Hindlimb muscle (tissue), 1 donor: ENCODE measurements around the gene SLC35D1. TPM values are rescaled to one million over a fixed set of nuclear protein-coding genes. Genes with fewer than 3 reads are reported as not detected.
A peak's percentile ranks its signal among the peaks of the same experiment; 100 is the strongest.
"Not testable (repeated sequence)": the region's sequence is repeated elsewhere in the genome, so short reads cannot be mapped to it uniquely, and the experiment has no call there.

ENCODE experiments used
- DNase-seq: peaks from one replicate; pipeline ENCODE4 v3.0.0-alpha.2; 2013
- polyA plus RNA-seq: library from polyadenylated mRNA; unstranded; fragments of 120-200 nt; gene quantifications from one replicate; pipeline ENCODE4 v1.2.1, GENCODE V29; 2013; ENCODE audit not compliant: insufficient read length

SLC35D1 gene
- 7.2 TPM for polyA plus RNA-seq

DNA sequence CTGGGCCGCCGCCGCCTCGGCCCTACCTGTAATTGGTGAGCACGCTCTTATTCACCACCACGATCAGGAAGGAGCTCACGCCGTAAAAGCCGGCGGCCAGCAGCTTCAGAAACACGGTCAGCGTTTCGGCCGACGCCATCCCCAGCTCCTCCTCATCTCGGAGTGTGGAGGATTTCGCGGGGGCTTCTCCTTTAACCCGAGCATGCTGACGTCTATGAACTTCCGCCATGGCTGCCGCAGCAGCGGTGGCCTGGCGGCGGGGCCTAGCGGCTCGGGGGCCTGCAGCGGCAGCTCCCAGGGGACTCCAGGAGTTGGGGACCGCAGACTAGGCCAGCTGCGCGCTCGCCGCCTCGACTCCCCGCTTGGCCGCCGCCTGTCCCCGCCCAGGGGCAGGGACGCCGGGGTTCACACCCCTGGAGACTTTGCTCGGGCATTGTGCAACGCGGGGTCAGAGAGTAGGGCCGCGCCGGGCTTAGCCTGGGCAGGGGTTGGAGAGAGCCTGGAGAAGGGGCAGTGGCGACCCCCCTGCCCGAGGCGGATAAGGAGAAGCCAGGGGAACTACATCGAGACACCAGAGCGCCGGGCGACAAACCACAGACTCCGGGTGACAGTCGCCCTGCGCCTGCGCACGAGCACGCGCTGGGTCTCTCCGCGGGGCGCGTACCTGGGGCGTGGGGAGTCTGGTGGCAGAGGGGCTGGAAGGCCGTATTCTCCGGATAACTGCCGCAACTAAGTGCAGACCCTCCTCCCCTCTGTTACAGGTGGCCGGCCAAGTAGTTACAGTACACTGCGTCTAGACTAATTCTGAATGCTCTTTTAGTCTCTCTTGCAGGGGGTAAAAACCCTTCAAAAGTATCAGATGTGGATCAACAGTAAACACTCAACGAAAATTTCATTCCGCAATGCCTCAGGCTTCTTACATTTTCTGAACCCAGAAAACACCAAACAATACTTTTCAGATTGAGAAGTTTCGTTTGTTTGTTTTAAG is at the start of gene SLC35D1:
SLC35D1 (minus strand) TSS at position 364 of the 988 bp plus-strand sequence; CDS start at position 229, 135 bp downstream.
- peak; percentile 81 for DNase-seq

- no peak for DNase-seq
Observed at GRCh38 chr1:67103548-67103947, 49.6 kb upstream of the SLC35D1 start.

- no peak for DNase-seq
Observed at GRCh38 chr1:67100833-67101232, 46.9 kb upstream of the SLC35D1 start.

GRCh38 chr1:67097305-67097704 is 43.4 kb upstream of the SLC35D1 start:
- DNase-seq, result no peak

- DNase-seq, result no peak
Observed at GRCh38 chr1:67094191-67094590, 40.2 kb upstream of the SLC35D1 start.

- no peak for DNase-seq
Observed at GRCh38 chr1:67089685-67090208, 35.8 kb upstream of the SLC35D1 start.

GRCh38 chr1:67088440-67088839 is 34.5 kb upstream of the SLC35D1 start:
- DNase-seq, result no peak

DNA sequence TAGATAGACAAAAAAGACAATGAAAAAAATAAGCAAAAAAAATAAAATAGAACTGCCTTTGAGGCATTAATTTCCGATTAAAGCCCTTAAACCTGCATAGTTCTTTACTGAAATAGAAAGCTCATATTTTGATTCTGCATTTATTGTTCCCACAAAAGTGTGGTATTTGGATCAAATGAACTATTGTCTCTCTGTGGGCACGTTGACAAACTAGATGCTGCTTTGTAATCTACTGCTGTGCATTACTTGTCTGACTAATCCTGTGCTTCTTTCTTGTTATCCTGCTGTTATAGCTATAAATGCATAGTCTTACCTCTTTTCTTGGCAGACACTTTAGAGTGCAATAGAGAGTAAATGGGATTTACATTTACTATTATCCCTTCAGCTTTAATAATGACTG is 31.4 kb upstream of the SLC35D1 start:
- DNase-seq, result no peak

DNA sequence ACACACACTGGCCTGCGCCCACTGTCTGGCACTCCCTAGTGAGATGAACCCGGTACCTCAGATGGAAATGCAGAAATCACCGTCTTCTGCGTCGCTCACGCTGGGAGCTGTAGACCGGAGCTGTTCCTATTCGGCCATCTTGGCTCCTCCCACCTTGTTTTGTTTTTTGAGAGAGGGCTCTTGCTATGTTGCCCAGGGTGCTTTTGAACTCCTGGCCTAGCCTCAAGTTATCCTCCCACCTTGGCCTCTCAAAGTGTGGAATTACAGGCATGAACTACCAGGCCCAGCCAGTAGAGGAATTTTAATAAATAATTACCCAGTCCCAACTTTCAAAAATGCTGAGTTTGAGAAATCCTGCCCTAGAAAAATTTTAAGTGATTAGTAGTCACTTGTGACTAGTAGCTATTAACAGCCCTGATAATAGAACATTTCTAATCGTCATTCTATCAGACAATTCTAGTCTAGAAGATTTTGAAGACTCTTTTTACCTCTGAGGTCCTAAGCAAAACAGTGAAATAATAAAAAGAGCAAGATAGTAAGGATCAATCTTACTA is 30.9 kb upstream of the SLC35D1 start:
- DNase-seq, result no peak

GRCh38 chr1:67078291-67078690 is 24.3 kb upstream of the SLC35D1 start:
- DNase-seq, result no peak

GRCh38 chr1:67077593-67077992 is 23.6 kb upstream of the SLC35D1 start:
- DNase-seq, result no peak

- no peak for DNase-seq
Observed at GRCh38 chr1:67072749-67073148, 18.8 kb upstream of the SLC35D1 start.

GRCh38 chr1:67067655-67068054 is 13.7 kb upstream of the SLC35D1 start:
- not testable (repeated sequence) for DNase-seq

DNA sequence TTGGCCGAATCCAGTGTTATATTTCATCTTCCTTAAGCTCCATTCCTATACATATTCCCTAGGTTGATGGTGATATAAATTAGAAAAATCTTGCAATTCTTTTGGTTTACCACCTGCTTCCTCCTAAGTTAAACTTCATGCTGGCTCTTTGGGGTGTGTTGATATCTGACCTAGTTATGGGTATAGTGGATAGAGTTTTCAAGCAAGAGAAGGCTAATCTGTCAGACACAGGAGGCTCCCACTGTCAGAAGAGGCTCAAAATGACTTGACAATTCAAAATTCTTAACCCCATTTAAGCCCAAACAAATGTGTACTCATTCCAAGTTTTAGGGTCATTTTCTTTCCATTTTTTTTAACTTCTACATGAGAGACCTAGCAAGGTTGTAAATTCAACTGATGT is 8.5 kb upstream of the SLC35D1 start:
- DNase-seq, result no peak

DNA sequence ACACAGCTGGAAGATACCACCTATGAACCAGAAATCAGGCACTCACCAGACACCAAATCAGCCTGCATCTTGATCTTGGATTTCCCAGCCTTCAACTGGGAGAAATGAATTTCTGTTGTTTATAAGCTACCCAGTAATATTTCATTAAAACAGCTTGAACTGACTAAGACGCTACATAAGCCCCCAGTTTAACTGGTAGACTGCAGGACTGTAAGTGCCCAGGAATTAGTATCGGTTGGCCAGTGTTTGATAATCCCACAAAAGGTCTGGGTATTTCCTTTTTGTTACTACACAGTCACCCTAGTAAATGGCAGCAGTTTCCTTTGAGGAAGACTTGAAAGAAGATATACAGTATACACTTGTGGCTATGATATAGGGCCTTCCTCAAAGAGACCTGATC is 7.3 kb upstream of the SLC35D1 start:
- DNase-seq, result no peak

- no peak for DNase-seq
Observed at GRCh38 chr1:67060811-67061218, 6.9 kb upstream of the SLC35D1 start.

DNA sequence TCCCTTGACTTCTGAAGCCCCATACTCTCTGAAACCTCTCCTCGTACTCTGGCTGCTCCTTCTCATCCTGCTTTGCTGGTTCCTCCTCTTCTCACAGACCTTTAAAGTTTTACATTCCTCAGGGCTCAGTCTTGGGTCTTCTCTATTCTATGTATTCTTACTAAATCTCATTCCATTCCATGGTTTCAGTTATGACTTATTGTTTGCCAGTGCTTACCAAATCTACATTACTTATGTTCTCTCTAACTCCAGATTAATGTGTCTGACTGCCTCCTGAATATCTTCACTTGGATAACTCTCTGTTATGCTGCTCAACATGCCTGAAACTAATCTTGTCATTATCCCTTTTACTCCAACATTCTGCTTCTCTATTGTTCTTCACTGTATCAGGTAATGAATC is 5.4 kb upstream of the SLC35D1 start:
- no peak for DNase-seq

- DNase-seq, result no peak
Observed at GRCh38 chr1:67058761-67059160, 4.8 kb upstream of the SLC35D1 start.

- no peak for DNase-seq
Observed at GRCh38 chr1:67058242-67058641, 4.3 kb upstream of the SLC35D1 start.

DNA sequence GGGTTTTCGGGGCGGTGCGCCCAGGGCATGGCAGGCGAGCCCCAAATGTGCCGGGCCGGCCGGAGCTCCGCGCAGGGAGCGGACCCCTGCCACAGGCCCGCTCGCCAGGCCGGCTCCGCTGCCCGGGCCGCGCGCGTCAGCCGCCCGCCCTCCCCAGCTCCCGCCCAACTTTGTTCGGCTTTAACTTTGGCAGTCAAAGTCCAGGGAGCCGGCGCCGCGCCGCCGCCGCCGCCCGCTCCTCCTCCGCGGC is 488 bp downstream of the SLC35D1 start:
- DNase-seq, result no peak

GRCh38 chr1:67052741-67053534 is 1.0 kb downstream of the SLC35D1 start:
- DNase-seq, result no peak

DNA sequence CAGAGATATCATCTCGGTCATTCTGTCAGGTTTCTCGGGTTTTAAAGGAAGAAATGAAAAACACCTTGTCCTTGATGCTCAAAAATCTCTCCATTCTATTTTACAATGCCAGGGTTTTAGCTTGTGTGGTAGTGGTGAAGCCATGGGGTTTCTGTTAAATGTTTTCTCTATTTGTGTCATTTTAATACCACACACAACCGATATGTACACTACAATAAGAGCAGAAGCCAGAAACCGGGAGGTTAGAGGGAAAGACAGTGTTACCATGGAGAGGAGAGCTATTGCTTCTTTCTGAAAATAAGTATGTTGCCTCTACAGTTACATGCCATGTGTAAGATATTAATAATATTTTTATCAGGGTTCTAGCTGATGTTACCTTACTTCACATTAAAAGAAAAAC is 2.8 kb downstream of the SLC35D1 start:
- no peak for DNase-seq

- DNase-seq, result no peak
Observed at GRCh38 chr1:67044631-67045270, 9.2 kb downstream of the SLC35D1 start.
